ENCODE measurements around the gene SEMA6B. TPM values are rescaled to one million over a fixed set of nuclear protein-coding genes. Genes with fewer than 3 reads are reported as not detected.

Gene SEMA6B
- total and polyA plus RNA-seq, 2 donors (not counting 3 experiments of a cell fraction or from before 2014, with no cell fraction given), result 97.8 to 176 TPM

DNA sequence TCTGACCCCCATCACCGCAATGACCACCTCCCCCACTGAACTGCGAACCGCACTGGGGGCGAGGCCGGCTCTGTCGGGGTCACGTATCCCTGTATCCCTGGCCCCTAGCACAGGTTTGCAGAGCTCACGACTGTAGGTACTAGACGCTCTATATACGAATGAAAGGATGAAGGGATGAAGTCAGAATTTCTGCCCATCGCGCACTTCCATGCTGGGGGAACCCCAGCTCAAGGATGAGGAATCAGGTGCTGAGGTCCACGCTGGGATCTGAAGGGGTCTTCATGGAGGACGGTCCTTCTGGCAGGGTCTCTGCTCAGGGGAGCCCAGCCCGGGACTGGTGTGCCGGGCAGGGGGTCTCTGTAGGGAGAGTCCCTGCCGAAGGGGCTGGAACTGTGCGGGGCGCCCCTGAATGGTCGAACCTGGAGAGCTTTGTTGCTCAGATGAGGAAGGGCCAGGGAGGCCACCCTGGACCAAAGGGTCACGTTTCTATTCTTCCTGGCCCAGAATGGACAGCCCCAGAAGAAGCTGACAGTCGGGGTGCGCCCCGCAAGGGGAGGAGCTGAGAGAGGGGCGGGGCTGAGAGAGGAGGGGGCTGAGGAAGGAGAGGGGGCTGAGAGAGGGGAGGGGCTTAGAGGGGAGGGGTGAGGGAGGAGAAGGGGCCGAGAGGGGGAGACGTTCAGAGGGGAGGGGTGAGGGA lies 37.9 kb upstream of the SEMA6B start:
- H3K27me3 ChIP-seq (ENCODE audit: control insufficient read depth in 2 of 2, insufficient read depth in 2 of 2, low read length in 2 of 2), result peaks cover 0 to 4% of the 10 kb centered on the region in 2 experiments
- H3K4me1 ChIP-seq (ENCODE audit: control insufficient read depth, extremely low read depth, insufficient read depth, low read length), result no peaks in the 10 kb centered on the region
- H3K4me2 ChIP-seq (ENCODE audit: insufficient read depth, low read length), result peak overlapping the region; percentile 6
- intact Hi-C loops (cut with micrococcal nuclease), result no loop called here
- no peaks in the 10 kb centered on the region for H3K9me1 ChIP-seq (replicated peaks; ENCODE audit: control insufficient read depth, extremely low read depth, insufficient read depth, low read length)
- H3K36me3 ChIP-seq (ENCODE audit: control insufficient read depth in 2 of 2, extremely low read depth in 1 of 2, insufficient read depth in 2 of 2, low read length in 2 of 2), result no peaks in the 10 kb centered on the region
- H4K20me1 ChIP-seq (replicated peaks; ENCODE audit: control insufficient read depth, extremely low read depth, insufficient read depth, low read length), result no peaks in the 10 kb centered on the region
- DNase-seq (ENCODE audit: low read depth, low spot score) (peak; percentile 41), FAIRE-seq (no peak)
- ChIA-PET POLR2A (interaction anchor here (0.6 kb wide), 1 partner anchor 20 kb away, joined by 3 read pairs; no protein-coding TSS in a partner anchor), CTCF (interaction anchor here (0.7 to 6.6 kb wide), 12 partner anchors 8 to 39 kb away, joined by 3 to 57 read pairs (median 5); no protein-coding TSS in a partner anchor)
- H3K9me3 ChIP-seq (replicated peaks; ENCODE audit: control insufficient read depth, insufficient read depth, low read length), result no peaks in the 10 kb centered on the region
- no TSS peak for BruUV-seq (replicated peaks)
- no peak for TF ChIP-seq MYC (IDR thresholded peaks at IDR 0.05; ENCODE audit: low read depth, low read length)
- TF ChIP-seq, protein P1, sequence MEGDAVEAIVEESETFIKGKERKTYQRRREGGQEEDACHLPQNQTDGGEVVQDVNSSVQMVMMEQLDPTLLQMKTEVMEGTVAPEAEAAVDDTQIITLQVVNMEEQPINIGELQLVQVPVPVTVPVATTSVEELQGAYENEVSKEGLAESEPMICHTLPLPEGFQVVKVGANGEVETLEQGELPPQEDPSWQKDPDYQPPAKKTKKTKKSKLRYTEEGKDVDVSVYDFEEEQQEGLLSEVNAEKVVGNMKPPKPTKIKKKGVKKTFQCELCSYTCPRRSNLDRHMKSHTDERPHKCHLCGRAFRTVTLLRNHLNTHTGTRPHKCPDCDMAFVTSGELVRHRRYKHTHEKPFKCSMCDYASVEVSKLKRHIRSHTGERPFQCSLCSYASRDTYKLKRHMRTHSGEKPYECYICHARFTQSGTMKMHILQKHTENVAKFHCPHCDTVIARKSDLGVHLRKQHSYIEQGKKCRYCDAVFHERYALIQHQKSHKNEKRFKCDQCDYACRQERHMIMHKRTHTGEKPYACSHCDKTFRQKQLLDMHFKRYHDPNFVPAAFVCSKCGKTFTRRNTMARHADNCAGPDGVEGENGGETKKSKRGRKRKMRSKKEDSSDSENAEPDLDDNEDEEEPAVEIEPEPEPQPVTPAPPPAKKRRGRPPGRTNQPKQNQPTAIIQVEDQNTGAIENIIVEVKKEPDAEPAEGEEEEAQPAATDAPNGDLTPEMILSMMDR (IDR thresholded peaks at IDR 0.05; ENCODE audit: extremely low read depth in 1 of 2, insufficient read depth in 1 of 2, low read depth in 1 of 2, low read length in 2 of 2), result no peak
- TF ChIP-seq, protein P2, sequence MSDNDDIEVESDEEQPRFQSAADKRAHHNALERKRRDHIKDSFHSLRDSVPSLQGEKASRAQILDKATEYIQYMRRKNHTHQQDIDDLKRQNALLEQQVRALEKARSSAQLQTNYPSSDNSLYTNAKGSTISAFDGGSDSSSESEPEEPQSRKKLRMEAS (IDR thresholded peaks at IDR 0.05; ENCODE audit: insufficient read depth, insufficient read length), result no peak
- no peak for TF ChIP-seq JUN (IDR thresholded peaks at IDR 0.05; ENCODE audit: borderline replicate concordance, insufficient read depth, insufficient read length, low read depth)
- no peak for TF ChIP-seq FOS (IDR thresholded peaks at IDR 0.05; ENCODE audit: borderline replicate concordance, insufficient read depth, low read length)
- TF ChIP-seq POLR2A (IDR thresholded peaks at IDR 0.05; ENCODE audit: low read depth, low read length), result no peak
- no peak for TF ChIP-seq GATA2 (IDR thresholded peaks at IDR 0.05; ENCODE audit: insufficient read depth, insufficient read length, low read depth, low read length)
- no peak for TF ChIP-seq EZH2 (IDR thresholded peaks at IDR 0.05; ENCODE audit: borderline replicate concordance, low read depth, low read length, severe bottlenecking)
- no peak for TF ChIP-seq POLR2AphosphoS5 (IDR thresholded peaks at IDR 0.05; ENCODE audit: insufficient read depth, low read depth, low read length)
- H3K9ac ChIP-seq (replicated peaks; ENCODE audit: extremely low read depth, insufficient read depth, low read length), result no peak overlapping the region
- peak overlapping the region in 2 of 3 experiments; percentile 25 to 42 for H3K4me3 ChIP-seq (replicated peaks in 1 of 3; ENCODE audit: insufficient read depth in 1 of 3, low read depth in 1 of 3, low read length in 3 of 3)
- H3K27ac ChIP-seq (ENCODE audit: insufficient read depth, low read depth, low read length), result no peak overlapping the region
- no peaks in the 10 kb centered on the region for H3K79me2 ChIP-seq (ENCODE audit: control insufficient read depth, insufficient read depth, low read length)
- dilution Hi-C loops (cut with MboI; ENCODE audit: extremely low pct_ligation_motif_present, low sequenced_read_pairs), result no loop called here
- H2AFZ ChIP-seq (ENCODE audit: low read depth, low read length), result peak overlapping the region; percentile 27

Measured in endothelial cell of umbilical vein (primary cell).